Ovary (tissue), 9 donors: Measurements from ENCODE around the gene MYB. TPM values are rescaled to one million over a fixed set of nuclear protein-coding genes. Genes with fewer than 3 reads are reported as not detected.
"Not testable (repeated sequence)": the region's sequence is repeated elsewhere in the genome, so short reads cannot be mapped to it uniquely, and the experiment has no call there.

Experiments used
- DNase-seq, 5 donors: peaks; one replicate each; pipeline ENCODE4 v3.0.0-alpha.2; 2019 to 2020
- H3K27ac ChIP-seq, 2 donors: fragments of 200-600 bp; one replicate each; pipeline versions ENCODE4 v1.5.1 to v1.8.0; 2019 to 2022
- H3K27me3 ChIP-seq: fragments of 200-600 bp; one replicate; pipeline ENCODE4 v1.8.0; 2022
- H3K36me3 ChIP-seq: fragments of 200-600 bp; sonication (generic); one replicate; pipeline ENCODE4 v1.5.1; 2019
- H3K4me1 ChIP-seq: one replicate; pipeline ENCODE4 v1.8.1; 2013; ENCODE audit warnings: mild to moderate bottlenecking, moderate library complexity; ENCODE audit not compliant: insufficient read depth
- H3K4me3 ChIP-seq: fragments of 200-600 bp; sonication (generic); one replicate; pipeline ENCODE4 v1.5.1; 2017
- H3K9me3 ChIP-seq, 2 donors: fragments of 200-600 bp in 1 of 2; sonication (generic) in 1 of 2; one replicate each; pipeline versions ENCODE4 v1.5.1 to v1.8.1; 2013 to 2019; ENCODE audit warnings: mild to moderate bottlenecking in 1 of 2, moderate library complexity in 1 of 2
- CTCF ChIP-seq, 3 donors: fragments of 450-650 bp in 2 of 3; fragments of 200-600 bp in 1 of 3; IDR thresholded peaks; one replicate each; pipeline versions ENCODE4 v1.5.1 to v1.8.0; 2016 to 2022; ENCODE audit warnings: antibody characterized with exemption in 3 of 3, mild to moderate bottlenecking in 1 of 3
- EP300 ChIP-seq: sonication (generic); formaldehyde crosslinking; IDR thresholded peaks from one replicate; pipeline ENCODE4 v1.6.1; 2017; ENCODE audit warnings: antibody characterized with exemption
- POLR2A ChIP-seq: fragments of 450-650 bp; IDR thresholded peaks from one replicate; pipeline ENCODE4 v1.6.1; 2017; ENCODE audit warnings: antibody characterized with exemption, mild to moderate bottlenecking, moderate library complexity
- WGBS, 3 donors: extraction: QIAGEN DNeasy Blood & Tissue Kit in 1 of 3; methylation state at CpG; one replicate each; pipeline versions ENCODE4 v1.1.5 to v1.1.7; 2013 to 2017; 5-methylcytosine and 5-hydroxymethylcytosine counted together
- intact Hi-C, 4 donors: fragments of 100-400 bp; cut with DNase I; formaldehyde crosslinking; loops; one replicate each; pipeline versions ENCODE4 v1.11.0 to v1.15.1; 2022 to 2023
- polyA plus RNA-seq, 2 donors: library from polyadenylated mRNA; stranded (reverse); fragments of 200-250 nt in 1 of 2; fragments of 350-450 nt in 1 of 2; fragmentation: Illumina TruSeq in 1 of 2; extraction: RNeasy Lipid Tissue Mini Kit (QIAGEN cat#74804) in 1 of 2; gene quantifications; one replicate each; pipeline ENCODE4 v1.2.3, GENCODE V29; 2013 to 2014
- total RNA-seq, 7 donors: library from RNA; depleted of rRNA in 2 of 7; stranded (reverse); fragments of >200 nt in 2 of 7; fragmentation: NEBNext Ultra II Directional in 3 of 7; extraction: Animal tissue kit (Norgen Biotek cat#: 25700) in 3 of 7; gene quantifications; one replicate each; pipeline versions ENCODE4 v1.1.0 to v1.2.4, GENCODE V29; 2016 to 2023
- donor health status: DM: no; HTN: no; CAD: no; lungs with moderate emphysema.
- donor health status: DM: no; HTN: no; CAD: no.
- donor health status: Bipolar disorder and iron deficiency.
- donor health status: DM: yes; HTN: yes; CAD: no.
- donor health status: DM: no; HTN: no; CAD: no.
- donor health status: DM: yes; HTN: yes; CAD: no.

Gene MYB
- total and polyA plus RNA-seq, 9 donors, result 0.07 to 7.0 (median 1.0) TPM; not detected in 2

GRCh38 chr6:135163440-135163738 is 17.7 kb upstream of the MYB start:
- WGBS, 3 donors, result 88 to 89% (median 88%) methylated on average over 3 of the region's 3 CpGs
- no peak overlapping the region for H3K27ac ChIP-seq
- H3K27me3 ChIP-seq, result no peaks in the 10 kb centered on the region
- no peak overlapping the region for H3K4me3 ChIP-seq
- TF ChIP-seq CTCF (IDR thresholded peaks at IDR 0.05) (no peak), POLR2A (no peak), EP300 (no peak)
- no peaks in the 10 kb centered on the region for H3K4me1 ChIP-seq
- no peak for DNase-seq
- no peaks in the 10 kb centered on the region for H3K9me3 ChIP-seq
- no peaks in the 10 kb centered on the region for H3K36me3 ChIP-seq
- intact Hi-C loops, result no loop called here

GRCh38 chr6:135164387-135164786 is 16.7 kb upstream of the MYB start:
- H3K4me3 ChIP-seq, H3K27me3 ChIP-seq, H3K27ac ChIP-seq, H3K4me1 ChIP-seq, DNase-seq, intact Hi-C loops, H3K36me3 ChIP-seq, H3K9me3 ChIP-seq: not testable (repeated sequence)
- WGBS, 3 donors, result 86 to 94% (median 86%) methylated on average over 6 of the region's 6 CpGs

- Histone ChIP-seq H3K4me3 (no peak overlapping the region), H3K27me3 (no peaks in the 10 kb centered on the region), H3K27ac (no peak overlapping the region), H3K4me1 (no peaks in the 10 kb centered on the region), H3K9me3 (no peaks in the 10 kb centered on the region), H3K36me3 (no peaks in the 10 kb centered on the region)
- TF ChIP-seq CTCF (IDR thresholded peaks at IDR 0.05), result no peak
- no peak for TF ChIP-seq POLR2A
- no peak for TF ChIP-seq EP300
- WGBS, 3 donors, result 74 to 82% (median 75%) methylated on average over 2 of the region's 2 CpGs
- intact Hi-C loops, result no loop called here
- DNase-seq, result no peak
These were observed 16.1 kb upstream of the MYB start for GRCh38 chr6:135165031-135165430.

GRCh38 chr6:135166515-135166914 is 14.6 kb upstream of the MYB start:
- DNase-seq, result no peak
- H3K4me3 ChIP-seq, result no peak overlapping the region
- no peaks in the 10 kb centered on the region for H3K9me3 ChIP-seq
- TF ChIP-seq CTCF (IDR thresholded peaks at IDR 0.05) (no peak), POLR2A (no peak), EP300 (no peak)
- no peaks in the 10 kb centered on the region for H3K27me3 ChIP-seq
- H3K27ac ChIP-seq, result no peak overlapping the region
- no peaks in the 10 kb centered on the region for H3K36me3 ChIP-seq
- intact Hi-C loops, result no loop called here
- H3K4me1 ChIP-seq, result no peaks in the 10 kb centered on the region
- WGBS, 3 donors, result 85 to 89% (median 87%) methylated on average over 3 of the region's 3 CpGs

GRCh38 chr6:135167617-135168016 is 13.5 kb upstream of the MYB start:
- Histone ChIP-seq H3K4me3 (no peak overlapping the region), H3K9me3 (no peaks in the 10 kb centered on the region), H3K27me3 (no peaks in the 10 kb centered on the region), H3K27ac (no peak overlapping the region), H3K4me1 (no peaks in the 10 kb centered on the region), H3K36me3 (no peaks in the 10 kb centered on the region)
- TF ChIP-seq CTCF (IDR thresholded peaks at IDR 0.05), result no peak
- no peak for TF ChIP-seq POLR2A
- no peak for TF ChIP-seq EP300
- 62 to 71% (median 65%) methylated on average over 1 of the region's 1 CpG for WGBS, 3 donors
- DNase-seq, result no peak
- intact Hi-C loops, result no loop called here
